Breast epithelium (tissue), 3 donors: ENCODE data around the gene PLCH2.

ENCODE experiments used
- CTCF ChIP-seq, 3 donors: fragments of 450-650 bp; IDR thresholded peaks; one replicate each; pipeline ENCODE4 v1.5.1; 2016 to 2017; ENCODE audit warnings: antibody characterized with exemption in 3 of 3, mild to moderate bottlenecking in 3 of 3, moderate library complexity in 3 of 3
- POLR2A ChIP-seq: fragments of 450-650 bp; IDR thresholded peaks from one replicate; pipeline ENCODE4 v1.6.1; 2016; ENCODE audit warnings: antibody characterized with exemption, mild to moderate bottlenecking, moderate library complexity
- POLR2AphosphoS5 ChIP-seq, 3 donors: sonication (generic); formaldehyde crosslinking; IDR thresholded peaks; one replicate each; pipeline ENCODE4 v1.6.1; 2017; ENCODE audit warnings: antibody characterized with exemption in 3 of 3

- TF ChIP-seq POLR2A = no peak
- no peak for TF ChIP-seq CTCF (IDR thresholded peaks at IDR 0.05)
- no peak for TF ChIP-seq POLR2AphosphoS5 (IDR thresholded peaks at IDR 0.05)
These were observed 57.3 kb downstream of the PLCH2 start for GRCh38 chr1:2533365-2533764.
